CD14-positive monocyte (primary cell): Measurements from ENCODE around the gene ADAM8. TPM values are rescaled to one million over a fixed set of nuclear protein-coding genes. Genes with fewer than 3 reads are reported as not detected.

Source experiments
- DNase-seq, 3 donors: peaks; one replicate each; pipeline ENCODE4 v3.0.0-alpha.2; 2011 to 2022
- H2AFZ ChIP-seq: 2 replicates; pipeline ENCODE4 v1.6.0; 2012; ENCODE audit warnings: mild to moderate bottlenecking, low read depth, low read length, inconsistent platforms; ENCODE audit not compliant: insufficient read depth, poor library complexity, severe bottlenecking
- H3K27ac ChIP-seq, 2 donors: 1 replicate in 1 of 2; 2 replicates in 1 of 2; pipeline ENCODE4 v1.5.1; 2012 to 2013; ENCODE audit warnings: low read length in 2 of 2, control low read depth in 1 of 2, inconsistent platforms in 1 of 2, low read depth in 1 of 2, mild to moderate bottlenecking in 1 of 2
- H3K27me3 ChIP-seq, 2 donors: one replicate each; pipeline versions ENCODE4 v1.6.0 to v1.6.1; 2011 to 2013; ENCODE audit warnings: low read length in 2 of 2; ENCODE audit not compliant: control insufficient read depth in 2 of 2, insufficient read depth in 2 of 2
- H3K36me3 ChIP-seq, 2 donors: replicated peaks in 1 of 2; 1 replicate in 1 of 2; 2 replicates in 1 of 2; pipeline versions ENCODE4 v1.5.1 to v1.6.1; 2012 to 2013; ENCODE audit warnings: low read length in 2 of 2, control low read depth in 1 of 2, inconsistent platforms in 1 of 2, mild to moderate bottlenecking in 1 of 2; ENCODE audit not compliant: insufficient read depth in 2 of 2, control insufficient read depth in 1 of 2
- H3K4me1 ChIP-seq, 2 donors: 1 replicate in 1 of 2; 2 replicates in 1 of 2; pipeline versions ENCODE4 v1.5.1 to v1.6.1; 2012 to 2013; ENCODE audit warnings: low read length in 2 of 2, control low read depth in 1 of 2, inconsistent platforms in 1 of 2, mild to moderate bottlenecking in 1 of 2, moderate library complexity in 1 of 2; ENCODE audit not compliant: insufficient read depth in 2 of 2, control insufficient read depth in 1 of 2
- H3K4me2 ChIP-seq: replicated peaks from 2 replicates; pipeline ENCODE3; 2012; ENCODE audit warnings: low read length, moderate library complexity, mild to moderate bottlenecking; ENCODE audit not compliant: poor library complexity, severe bottlenecking; ENCODE audit errors: extremely low read depth
- H3K4me3 ChIP-seq, 3 experiments: fragments of 200-600 bp in 1 of 3; sonication (generic) in 1 of 3; replicated peaks in 1 of 3; 1 replicate in 2 of 3; 2 replicates in 1 of 3; pipeline ENCODE4 v1.5.1; 2011 to 2013; ENCODE audit warnings: low read length in 3 of 3, mild to moderate bottlenecking in 3 of 3, control low read depth in 2 of 3, low read depth in 2 of 3, inconsistent platforms in 1 of 3, moderate library complexity in 1 of 3
- H3K79me2 ChIP-seq: 2 replicates; pipeline ENCODE4 v1.6.0; 2012; ENCODE audit warnings: mild to moderate bottlenecking, control low read depth, inconsistent platforms, low read length, moderate library complexity; ENCODE audit not compliant: insufficient read depth
- H3K9ac ChIP-seq: 2 replicates; pipeline ENCODE4 v1.6.0; 2017; ENCODE audit warnings: low read length, mild to moderate bottlenecking; ENCODE audit not compliant: insufficient read depth, poor library complexity, severe bottlenecking
- H3K9me3 ChIP-seq, 2 donors: replicated peaks in 1 of 2; 1 replicate in 1 of 2; 2 replicates in 1 of 2; pipeline versions ENCODE4 v1.5.1 to v1.6.1; 2012 to 2013; ENCODE audit warnings: low read length in 2 of 2, control low read depth in 1 of 2; ENCODE audit not compliant: control insufficient read depth in 1 of 2, insufficient read depth in 1 of 2
- H4K20me1 ChIP-seq: 2 replicates; pipeline ENCODE4 v1.6.0; 2012; ENCODE audit warnings: mild to moderate bottlenecking, low read length, control low read depth, moderate library complexity; ENCODE audit not compliant: insufficient read depth
- H3K27ac Mint-ChIP-seq, 7 donors: one replicate each; pipeline ENCODE4 v1.8.0; 2020; ENCODE audit warnings: mild to moderate bottlenecking in 7 of 7, mixed read lengths in 7 of 7, moderate library complexity in 6 of 7, inconsistent platforms in 2 of 7
- H3K27me3 Mint-ChIP-seq, 3 donors: one replicate each; pipeline ENCODE4 v1.8.0; 2021 to 2022; ENCODE audit warnings: low read depth in 3 of 3, mild to moderate bottlenecking in 3 of 3, mixed read lengths in 3 of 3, moderate library complexity in 3 of 3, inconsistent platforms in 1 of 3
- H3K36me3 Mint-ChIP-seq, 2 donors: one replicate each; pipeline ENCODE4 v1.8.0; 2020; ENCODE audit warnings: mixed read lengths in 2 of 2, inconsistent platforms in 1 of 2, mild to moderate bottlenecking in 1 of 2
- H3K4me1 Mint-ChIP-seq: one replicate; pipeline ENCODE4 v1.8.0; 2020; ENCODE audit warnings: mild to moderate bottlenecking, mixed read lengths
- H3K4me3 Mint-ChIP-seq, 2 donors: one replicate each; pipeline ENCODE4 v1.8.0; 2020; ENCODE audit warnings: mild to moderate bottlenecking in 2 of 2, mixed read lengths in 2 of 2, moderate library complexity in 1 of 2
- H3K9me3 Mint-ChIP-seq, 7 donors: one replicate each; pipeline ENCODE4 v1.8.0; 2020 to 2022; ENCODE audit warnings: mixed read lengths in 7 of 7, mild to moderate bottlenecking in 6 of 7, moderate library complexity in 6 of 7, inconsistent platforms in 2 of 7
- WGBS: methylation state at CpG from one replicate; pipeline ENCODE4 v1.1.5; 2013; ENCODE audit warnings: missing lambda C conversion rate; ENCODE audit not compliant: insufficient coverage; 5-methylcytosine and 5-hydroxymethylcytosine counted together
- intact Hi-C, 2 donors: fragments of 100-400 bp; cut with micrococcal nuclease; formaldehyde crosslinking; loops; one replicate each; pipeline versions ENCODE4 v1.15.0 to v1.15.1; 2023
- polyA plus RNA-seq, 3 donors: library from polyadenylated mRNA; depleted of rRNA in 1 of 3; unstranded in 2 of 3; stranded (reverse) in 1 of 3; fragments of 300-500 nt in 2 of 3; fragments of >200 nt in 1 of 3; fragmentation: Illumina TruSeq in 2 of 3; gene quantifications; 1 replicate in 2 of 3; 2 replicates in 1 of 3; pipeline ENCODE4 v1.2.3, GENCODE V29; 2012 to 2021
- TF ChIP-seq, protein P1 (sequence below): fragments of 200-600 bp; IDR thresholded peaks from one replicate; pipeline ENCODE4 v1.8.0; 2022; ENCODE audit warnings: antibody characterized with exemption, mild to moderate bottlenecking

Gene ADAM8
- polyA plus RNA-seq, 3 donors: 32.7 to 228 (median 72.8) TPM

DNA sequence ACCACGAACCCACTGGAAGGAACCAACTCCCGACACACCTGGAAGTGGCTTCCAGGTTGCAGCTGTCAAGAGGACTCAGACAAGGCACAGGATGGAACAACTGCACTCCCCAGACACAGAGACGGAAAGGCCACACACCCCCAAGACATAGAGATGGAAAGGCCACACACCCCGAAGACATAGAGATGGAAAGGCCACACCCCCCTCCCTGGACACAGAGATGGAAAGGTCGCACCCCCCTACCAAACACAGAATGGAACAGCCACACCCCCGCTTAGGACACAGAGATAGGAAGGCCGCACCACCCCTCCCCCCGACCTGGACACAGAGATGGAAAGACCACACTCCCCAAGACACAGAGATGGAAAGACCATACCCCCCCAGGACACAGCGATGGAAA is 39.6 kb upstream of the ADAM8 start:
- 49% methylated on average over 3 of the region's 9 CpGs for WGBS
- peaks cover 0 to 18% (median 14%) of the 10 kb centered on the region in 7 donors for H3K9me3 Mint-ChIP-seq
- H3K27me3 Mint-ChIP-seq: peaks cover 18 to 25% (median 22%) of the 10 kb centered on the region in 3 donors
- intact Hi-C loops: loop anchor here in 1 of 2 donors (5.0 kb wide), 2 partner anchors 174 to 374 kb away; partner anchors contain the start of gene CFAP46
- H3K79me2 ChIP-seq: no peaks in the 10 kb centered on the region
- H4K20me1 ChIP-seq: no peaks in the 10 kb centered on the region
- H3K27me3 ChIP-seq: peaks cover 0 to 12% of the 10 kb centered on the region in 2 donors
- H3K4me1 Mint-ChIP-seq: peaks cover 9% of the 10 kb centered on the region
- H3K4me3 ChIP-seq: no peak overlapping the region
- no peak for DNase-seq
- peaks cover 5 to 6% of the 10 kb centered on the region in 2 donors for H3K9me3 ChIP-seq
- H3K4me1 ChIP-seq: peaks cover 6 to 7% of the 10 kb centered on the region in 2 donors
- peak overlapping the region in 1 of 2 donors; percentile 13 for H3K4me3 Mint-ChIP-seq
- H3K27ac Mint-ChIP-seq: no peak overlapping the region
- peaks cover 14 to 22% of the 10 kb centered on the region in 2 donors for H3K36me3 ChIP-seq
- H3K9ac ChIP-seq: no peak overlapping the region
- TF ChIP-seq, protein P1, sequence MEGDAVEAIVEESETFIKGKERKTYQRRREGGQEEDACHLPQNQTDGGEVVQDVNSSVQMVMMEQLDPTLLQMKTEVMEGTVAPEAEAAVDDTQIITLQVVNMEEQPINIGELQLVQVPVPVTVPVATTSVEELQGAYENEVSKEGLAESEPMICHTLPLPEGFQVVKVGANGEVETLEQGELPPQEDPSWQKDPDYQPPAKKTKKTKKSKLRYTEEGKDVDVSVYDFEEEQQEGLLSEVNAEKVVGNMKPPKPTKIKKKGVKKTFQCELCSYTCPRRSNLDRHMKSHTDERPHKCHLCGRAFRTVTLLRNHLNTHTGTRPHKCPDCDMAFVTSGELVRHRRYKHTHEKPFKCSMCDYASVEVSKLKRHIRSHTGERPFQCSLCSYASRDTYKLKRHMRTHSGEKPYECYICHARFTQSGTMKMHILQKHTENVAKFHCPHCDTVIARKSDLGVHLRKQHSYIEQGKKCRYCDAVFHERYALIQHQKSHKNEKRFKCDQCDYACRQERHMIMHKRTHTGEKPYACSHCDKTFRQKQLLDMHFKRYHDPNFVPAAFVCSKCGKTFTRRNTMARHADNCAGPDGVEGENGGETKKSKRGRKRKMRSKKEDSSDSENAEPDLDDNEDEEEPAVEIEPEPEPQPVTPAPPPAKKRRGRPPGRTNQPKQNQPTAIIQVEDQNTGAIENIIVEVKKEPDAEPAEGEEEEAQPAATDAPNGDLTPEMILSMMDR: no peak
- H3K4me2 ChIP-seq: no peak overlapping the region
- H2AFZ ChIP-seq: no peak overlapping the region
- peaks cover 24% of the 10 kb centered on the region in 2 donors for H3K36me3 Mint-ChIP-seq
- H3K27ac ChIP-seq: no peak overlapping the region

DNA sequence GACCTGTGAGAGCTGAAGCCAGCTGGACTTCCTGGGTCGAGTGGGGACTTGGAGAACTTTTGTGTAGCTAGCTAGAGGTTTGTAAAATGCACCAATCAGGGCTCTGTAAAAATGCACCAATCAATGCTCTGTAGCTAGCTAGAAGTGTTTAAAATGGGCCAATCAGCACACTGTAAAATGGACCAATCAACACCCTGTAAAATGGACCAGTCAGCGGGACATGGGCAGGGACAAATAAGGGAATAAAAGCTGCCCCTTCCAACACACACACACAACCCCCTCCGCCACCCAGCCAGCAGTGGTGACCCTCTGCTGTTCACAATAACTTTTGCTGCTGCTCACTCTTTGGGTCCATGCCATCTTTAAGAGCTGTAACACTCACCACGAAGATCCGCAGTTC is 39.2 kb upstream of the ADAM8 start:
- Histone ChIP-seq H3K4me1 (peaks cover 6 to 7% of the 10 kb centered on the region in 2 donors), H3K36me3 (peaks cover 14 to 26% of the 10 kb centered on the region in 2 donors), H3K27ac (no peak overlapping the region), H3K9ac (no peak overlapping the region), H3K27me3 (peaks cover 0 to 10% of the 10 kb centered on the region in 2 donors), H3K79me2 (no peaks in the 10 kb centered on the region), H3K4me2 (no peak overlapping the region), H2AFZ (no peak overlapping the region), H3K9me3 (peaks cover under 1 to 2% of the 10 kb centered on the region in 2 donors), H4K20me1 (no peaks in the 10 kb centered on the region), H3K4me3 (no peak overlapping the region)
- Mint-ChIP-seq H3K9me3 (peaks cover 0 to 14% (median 10%) of the 10 kb centered on the region in 7 donors), H3K27ac (no peak overlapping the region), H3K4me3 (peak overlapping the region in 1 of 2 donors; percentile 13), H3K4me1 (peaks cover 9% of the 10 kb centered on the region), H3K27me3 (peaks cover 18 to 23% (median 21%) of the 10 kb centered on the region in 3 donors), H3K36me3 (peaks cover 27 to 28% of the 10 kb centered on the region in 2 donors)
- intact Hi-C loops: loop anchor here in 1 of 2 donors (5.0 kb wide), 2 partner anchors 174 to 374 kb away; partner anchors contain the start of gene CFAP46
- TF ChIP-seq, protein P1: no peak
- 64% methylated on average over 3 of the region's 5 CpGs for WGBS
- no peak for DNase-seq
